Measurements from ENCODE around the gene MS4A8. TPM values are rescaled to one million over a fixed set of nuclear protein-coding genes. Genes with fewer than 3 reads are reported as not detected.
"Not testable (repeated sequence)": the region's sequence is repeated elsewhere in the genome, so short reads cannot be mapped to it uniquely, and the experiment has no call there.

The MS4A8 gene, protein sequence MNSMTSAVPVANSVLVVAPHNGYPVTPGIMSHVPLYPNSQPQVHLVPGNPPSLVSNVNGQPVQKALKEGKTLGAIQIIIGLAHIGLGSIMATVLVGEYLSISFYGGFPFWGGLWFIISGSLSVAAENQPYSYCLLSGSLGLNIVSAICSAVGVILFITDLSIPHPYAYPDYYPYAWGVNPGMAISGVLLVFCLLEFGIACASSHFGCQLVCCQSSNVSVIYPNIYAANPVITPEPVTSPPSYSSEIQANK
- total RNA-seq, result not detected

DNA sequence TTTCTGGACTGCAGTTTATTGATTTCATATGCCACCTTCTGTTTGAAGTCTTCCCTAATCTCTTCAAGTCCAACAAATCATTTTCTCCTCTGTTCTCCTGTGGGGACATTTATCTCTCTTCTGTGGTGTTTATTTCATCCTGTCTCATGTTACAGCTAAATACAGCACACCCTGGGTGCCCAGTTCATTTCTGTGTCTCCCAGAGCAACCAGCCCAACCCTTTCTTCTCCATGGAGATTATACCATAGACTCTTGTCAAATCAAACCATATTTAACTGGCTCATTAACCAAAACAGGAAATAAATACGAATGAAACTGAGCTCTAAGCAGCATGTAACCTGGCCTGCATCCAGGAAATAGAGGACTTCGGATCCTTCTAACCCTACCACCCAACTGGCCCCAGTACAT lies at the start of gene MS4A8:
MS4A8 (plus strand) TSS at position 329 of the 408 bp plus-strand sequence. CDS start 1,249 bp downstream, outside the sequence.
- no peaks in the 10 kb centered on the region for H3K4me1 ChIP-seq
- TF ChIP-seq EP300 (IDR thresholded peaks at IDR 0.05), result no peak
- TF ChIP-seq, protein P1, sequence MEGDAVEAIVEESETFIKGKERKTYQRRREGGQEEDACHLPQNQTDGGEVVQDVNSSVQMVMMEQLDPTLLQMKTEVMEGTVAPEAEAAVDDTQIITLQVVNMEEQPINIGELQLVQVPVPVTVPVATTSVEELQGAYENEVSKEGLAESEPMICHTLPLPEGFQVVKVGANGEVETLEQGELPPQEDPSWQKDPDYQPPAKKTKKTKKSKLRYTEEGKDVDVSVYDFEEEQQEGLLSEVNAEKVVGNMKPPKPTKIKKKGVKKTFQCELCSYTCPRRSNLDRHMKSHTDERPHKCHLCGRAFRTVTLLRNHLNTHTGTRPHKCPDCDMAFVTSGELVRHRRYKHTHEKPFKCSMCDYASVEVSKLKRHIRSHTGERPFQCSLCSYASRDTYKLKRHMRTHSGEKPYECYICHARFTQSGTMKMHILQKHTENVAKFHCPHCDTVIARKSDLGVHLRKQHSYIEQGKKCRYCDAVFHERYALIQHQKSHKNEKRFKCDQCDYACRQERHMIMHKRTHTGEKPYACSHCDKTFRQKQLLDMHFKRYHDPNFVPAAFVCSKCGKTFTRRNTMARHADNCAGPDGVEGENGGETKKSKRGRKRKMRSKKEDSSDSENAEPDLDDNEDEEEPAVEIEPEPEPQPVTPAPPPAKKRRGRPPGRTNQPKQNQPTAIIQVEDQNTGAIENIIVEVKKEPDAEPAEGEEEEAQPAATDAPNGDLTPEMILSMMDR (IDR thresholded peaks at IDR 0.05), result no peak
- TF ChIP-seq POLR2A (IDR thresholded peaks at IDR 0.05), result no peak
- no peak for TF ChIP-seq POLR2AphosphoS5 (IDR thresholded peaks at IDR 0.05)
- no peak for ATAC-seq
- H3K27ac ChIP-seq, result no peak within 1 kb of the TSS
- H3K27me3 ChIP-seq, result no peaks in the 10 kb centered on the region
- H3K36me3 ChIP-seq, result no peaks in the 10 kb centered on the region
- 23% methylated on average over 2 of the region's 2 CpGs; no CpG with 5 or more reads in 1 of the 2 donors for WGBS, 2 donors (ENCODE audit: low coverage in 1 of 2)
- no peak within 1 kb of the TSS for H3K4me3 ChIP-seq
- H3K9me3 ChIP-seq, result no peaks in the 10 kb centered on the region

DNA sequence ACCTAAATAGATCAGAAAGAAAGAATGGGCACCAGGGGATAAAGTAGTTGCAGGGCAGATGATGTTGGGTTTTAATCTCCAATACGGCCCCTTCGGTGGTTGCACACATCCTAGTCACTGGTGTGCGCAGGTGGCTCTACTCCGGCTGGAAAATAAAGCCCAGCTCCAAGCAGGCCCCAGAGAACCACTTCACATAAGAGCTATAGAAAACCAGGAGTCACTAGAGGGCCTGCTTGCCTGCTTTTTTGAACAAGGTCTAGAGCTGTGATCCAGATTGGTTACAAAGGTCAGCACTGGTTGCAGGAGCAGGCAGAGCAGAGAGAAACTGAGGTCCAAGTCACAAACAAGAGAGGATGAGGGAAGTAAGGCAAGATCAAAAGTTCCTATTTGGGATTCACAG lies 41.5 kb upstream of the MS4A8 start:
- Histone ChIP-seq H3K4me1 (no peaks in the 10 kb centered on the region), H3K27ac (no peak overlapping the region), H3K9me3 (no peaks in the 10 kb centered on the region), H3K36me3 (no peaks in the 10 kb centered on the region), H3K27me3 (peaks cover 4% of the 10 kb centered on the region), H3K4me3 (no peak overlapping the region)
- WGBS, 2 donors (ENCODE audit: low coverage in 1 of 2), result 73 to 85% methylated on average over 3 to 4 of the region's 4 CpGs
- no peak for ATAC-seq
- TF ChIP-seq, protein P1 (IDR thresholded peaks at IDR 0.05), result no peak
- TF ChIP-seq POLR2A (IDR thresholded peaks at IDR 0.05) (no peak), EP300 (IDR thresholded peaks at IDR 0.05) (no peak), POLR2AphosphoS5 (IDR thresholded peaks at IDR 0.05) (no peak)

DNA sequence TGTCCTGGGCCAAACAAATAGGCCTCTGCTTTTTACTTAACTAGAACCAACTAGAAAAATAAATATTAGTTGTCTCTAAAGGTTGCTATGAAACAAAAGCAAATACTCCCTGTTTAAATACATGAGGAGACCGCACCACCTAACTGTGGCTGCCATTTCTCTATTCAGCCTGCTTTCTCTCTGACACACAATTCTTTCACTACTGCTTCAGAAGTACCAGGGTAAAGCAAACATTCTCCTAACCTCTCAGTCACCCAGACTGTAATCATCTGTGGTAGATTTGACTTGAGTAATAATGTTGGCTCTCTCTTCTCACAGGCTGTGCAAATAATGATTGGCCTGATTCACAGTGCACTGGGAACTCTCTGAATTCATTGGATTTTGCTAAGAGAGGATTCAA lies 41.0 kb upstream of the MS4A8 start:
- no peaks in the 10 kb centered on the region for H3K36me3 ChIP-seq
- no peak overlapping the region for H3K4me3 ChIP-seq
- H3K9me3 ChIP-seq, result no peaks in the 10 kb centered on the region
- no peak for ATAC-seq
- WGBS, 2 donors (ENCODE audit: low coverage in 1 of 2), result 36 to 75% methylated on average over 1 of the region's 1 CpG
- H3K27me3 ChIP-seq, result peaks cover 4% of the 10 kb centered on the region
- H3K4me1 ChIP-seq, result no peaks in the 10 kb centered on the region
- TF ChIP-seq POLR2A (IDR thresholded peaks at IDR 0.05) (no peak), EP300 (IDR thresholded peaks at IDR 0.05) (no peak), POLR2AphosphoS5 (IDR thresholded peaks at IDR 0.05) (no peak)
- TF ChIP-seq, protein P1 (IDR thresholded peaks at IDR 0.05), result no peak
- H3K27ac ChIP-seq, result no peak overlapping the region

DNA sequence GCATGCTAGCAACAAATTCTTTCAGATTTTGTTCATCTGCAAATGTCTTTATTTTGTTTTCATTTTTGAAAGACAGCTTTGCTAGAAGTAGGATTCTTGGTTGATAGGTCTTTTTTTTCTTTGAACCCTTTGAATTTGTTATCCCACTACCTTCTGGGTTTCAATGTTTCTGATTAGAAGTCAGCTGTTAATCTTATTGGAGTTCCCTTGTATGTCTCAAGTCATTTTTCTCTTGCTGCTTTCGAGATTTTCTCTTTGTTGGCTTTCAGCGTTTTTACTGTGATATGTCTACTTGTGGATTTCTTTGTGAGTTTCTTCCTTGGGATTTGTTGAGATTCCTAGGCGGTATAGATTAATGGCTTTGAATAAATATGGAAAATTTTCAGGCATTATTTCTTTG lies 27.2 kb upstream of the MS4A8 start:
- Histone ChIP-seq H3K4me1 (no peaks in the 10 kb centered on the region), H3K27me3 (no peaks in the 10 kb centered on the region), H3K27ac (no peak overlapping the region), H3K9me3 (peaks cover 0 to 23% (median 0%) of the 10 kb centered on the region in 3 donors), H3K36me3 (no peaks in the 10 kb centered on the region), H3K4me3 (no peak overlapping the region)
- TF ChIP-seq POLR2A (IDR thresholded peaks at IDR 0.05) (no peak), POLR2AphosphoS5 (IDR thresholded peaks at IDR 0.05) (no peak), EP300 (IDR thresholded peaks at IDR 0.05) (no peak)
- TF ChIP-seq, protein P1 (IDR thresholded peaks at IDR 0.05), result no peak
- 83 to 86% methylated on average over 2 to 3 of the region's 3 CpGs for WGBS, 2 donors (ENCODE audit: low coverage in 1 of 2)
- no peak for ATAC-seq

DNA sequence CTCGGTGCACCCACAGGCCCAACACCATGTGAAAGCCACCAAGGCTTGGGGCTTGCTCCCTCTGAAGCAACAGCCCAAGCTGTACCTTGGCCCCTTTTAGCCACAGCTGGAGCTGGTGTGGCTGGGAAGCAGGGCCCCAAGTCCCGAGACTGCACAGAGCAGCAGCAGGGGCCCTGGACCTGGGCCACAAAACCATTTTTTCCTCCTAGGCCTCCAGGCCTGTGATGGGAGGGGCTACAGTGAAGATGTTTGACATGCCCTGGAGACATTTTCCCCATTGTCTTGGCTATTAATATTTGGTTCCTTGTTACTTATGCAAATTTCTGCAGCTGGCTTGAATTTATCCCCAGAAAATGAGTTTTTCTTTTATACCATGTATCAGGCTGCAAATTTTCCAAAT lies 21.2 kb upstream of the MS4A8 start:
- peaks cover 0 to 43% (median 0%) of the 10 kb centered on the region in 3 donors for H3K9me3 ChIP-seq
- H3K27me3 ChIP-seq, H3K4me3 ChIP-seq, ATAC-seq, H3K27ac ChIP-seq, H3K36me3 ChIP-seq, H3K4me1 ChIP-seq: not testable (repeated sequence)
- 80% methylated on average over 1 of the region's 2 CpGs for WGBS, 2 donors (ENCODE audit: low coverage in 1 of 2)

All from gastroesophageal sphincter (tissue), 4 donors.